Urinary bladder (tissue), 4 donors: ENCODE results near the gene SLC7A10. TPM values are rescaled to one million over a fixed set of nuclear protein-coding genes. Genes with fewer than 3 reads are reported as not detected.

Source experiments
- DNase-seq: peaks from one replicate; pipeline ENCODE4 v3.0.0-alpha.2; 2015; ENCODE audit errors: extremely low spot score
- H3K27ac ChIP-seq: one replicate; pipeline ENCODE4 v1.5.1; 2013; ENCODE audit warnings: low read depth, mild to moderate bottlenecking, moderate library complexity
- H3K36me3 ChIP-seq: one replicate; pipeline ENCODE4 v1.6.1; 2013; ENCODE audit warnings: mild to moderate bottlenecking, moderate library complexity; ENCODE audit not compliant: insufficient read depth
- H3K4me1 ChIP-seq: one replicate; pipeline ENCODE4 v1.6.1; 2013; ENCODE audit warnings: mild to moderate bottlenecking, moderate library complexity; ENCODE audit not compliant: insufficient read depth
- H3K4me3 ChIP-seq: one replicate; pipeline ENCODE4 v1.5.1; 2013; ENCODE audit warnings: low read depth, low read length
- WGBS: extraction: QIAGEN DNeasy Blood & Tissue Kit; methylation state at CpG from one replicate; pipeline ENCODE4 v1.1.7; 2013; 5-methylcytosine and 5-hydroxymethylcytosine counted together
- polyA plus RNA-seq: library from polyadenylated mRNA; stranded (reverse); fragments of 200-250 nt; gene quantifications from one replicate; pipeline ENCODE4 v1.2.3, GENCODE V29; 2013
- total RNA-seq: library from RNA; depleted of rRNA; stranded (reverse); fragments of >200 nt; gene quantifications from one replicate; pipeline ENCODE4 v1.2.3, GENCODE V29; 2014
- donor health status: healthy with polysubstance abuse.
- donor health status: healthy.

The SLC7A10 gene
- total and polyA plus RNA-seq, 2 donors, result 1.1 to 2.2 TPM

DNA sequence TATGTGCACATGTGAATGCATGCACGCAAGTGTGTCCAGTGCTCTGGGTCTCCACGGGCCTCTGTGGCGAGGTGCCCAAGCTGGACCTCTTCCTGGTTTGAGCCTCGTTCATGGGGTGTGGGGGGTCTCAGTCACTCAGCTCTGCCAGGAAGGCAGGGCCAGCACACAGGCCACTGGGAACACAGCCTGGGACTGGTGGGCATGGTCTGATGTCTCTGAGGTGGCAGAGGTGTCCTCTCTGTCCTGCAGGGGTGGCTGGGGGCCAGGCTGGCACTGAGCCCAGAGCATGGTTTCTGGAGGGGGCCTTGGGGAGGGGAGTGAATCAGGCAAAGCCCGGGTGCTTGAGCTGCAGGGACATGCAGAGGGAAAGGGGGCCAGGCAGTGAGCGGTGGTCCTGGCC lies 22.1 kb downstream of the SLC7A10 start:
- Histone ChIP-seq H3K27ac (no peak overlapping the region), H3K4me1 (no peaks in the 10 kb centered on the region), H3K4me3 (no peak overlapping the region), H3K36me3 (no peaks in the 10 kb centered on the region)
- DNase-seq, result no peak
- 70% methylated on average over 6 of the region's 6 CpGs for WGBS

DNA sequence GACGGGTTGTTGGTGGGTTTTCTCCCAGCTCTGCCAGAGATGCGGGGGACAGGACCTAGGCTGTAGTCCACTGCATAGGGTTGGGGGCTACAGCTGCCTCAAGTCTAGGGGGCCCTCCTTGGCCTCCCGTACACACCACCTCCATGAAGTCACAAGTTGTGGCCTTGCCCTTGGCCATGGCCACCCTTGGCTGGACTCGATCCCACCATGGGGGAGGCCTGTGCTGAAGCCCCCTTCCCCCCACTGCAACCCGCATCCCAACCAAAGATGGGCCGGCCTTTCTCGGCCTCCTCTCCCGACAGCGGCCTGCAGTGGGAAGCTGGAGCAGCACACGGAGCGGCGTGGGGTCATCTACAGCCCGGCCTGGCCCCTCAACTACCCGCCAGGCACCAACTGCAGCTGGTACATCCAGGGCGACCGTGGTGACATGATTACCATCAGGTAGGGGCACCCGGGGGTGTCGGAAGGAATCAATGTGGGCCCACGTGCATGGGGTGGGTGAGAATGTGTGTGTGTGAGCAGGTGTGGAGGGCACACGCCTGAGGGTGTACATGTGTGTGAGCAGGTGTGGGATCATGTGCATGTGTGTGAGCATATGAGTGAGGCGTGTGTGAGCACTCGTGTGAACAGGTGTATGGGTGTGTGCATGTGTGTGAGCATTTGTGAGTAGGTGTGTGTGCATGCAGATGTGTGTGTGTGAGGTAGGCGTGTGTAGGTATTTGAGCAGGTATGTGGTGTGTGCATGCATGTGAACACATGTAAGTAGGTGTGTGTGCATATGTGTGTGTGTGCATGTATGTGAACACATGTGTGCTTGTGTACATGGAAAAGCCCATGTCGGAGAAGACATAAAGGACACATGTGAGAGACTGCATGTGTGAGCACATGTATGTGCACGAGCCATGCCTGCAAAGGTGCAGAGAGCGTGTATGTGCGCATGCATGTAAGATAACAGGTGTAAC lies 22.8 kb downstream of the SLC7A10 start:
- 91% methylated on average over 27 of the region's 27 CpGs for WGBS
- no peak overlapping the region for H3K27ac ChIP-seq
- H3K36me3 ChIP-seq, result no peaks in the 10 kb centered on the region
- H3K4me3 ChIP-seq, result no peak overlapping the region
- no peak for DNase-seq
- no peaks in the 10 kb centered on the region for H3K4me1 ChIP-seq

DNA sequence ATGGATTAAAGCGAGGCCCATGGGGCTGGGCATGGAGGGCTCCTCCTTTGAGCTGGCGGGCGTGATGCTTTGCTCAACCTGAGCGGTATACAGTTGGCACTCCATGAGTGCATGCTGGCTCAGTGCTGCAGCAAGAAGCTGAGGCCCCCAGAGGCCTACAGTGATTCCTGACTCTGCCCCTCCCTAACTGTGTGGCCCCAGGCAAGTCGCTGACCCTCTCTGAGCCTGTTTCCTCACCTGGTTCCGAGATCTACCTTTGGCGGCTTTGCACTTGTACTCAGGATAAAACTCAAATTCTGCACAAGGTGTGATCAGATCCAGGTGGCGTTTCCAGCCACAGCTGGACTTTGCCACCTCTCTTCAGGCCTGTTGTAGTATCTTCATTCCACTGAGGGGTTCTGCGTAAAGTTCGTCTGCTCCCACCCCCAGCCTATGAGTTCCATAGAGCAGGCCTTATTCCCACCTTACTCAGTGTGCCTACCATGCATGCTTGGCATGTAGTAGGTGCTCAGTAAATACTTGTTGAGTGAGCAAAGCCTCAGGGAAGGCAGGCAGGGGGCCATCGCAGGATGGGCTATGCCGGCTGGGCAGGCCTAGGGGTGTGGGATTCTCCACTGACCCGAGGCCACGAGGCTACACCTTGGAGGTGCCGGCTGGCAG lies 23.6 kb downstream of the SLC7A10 start:
- no peak for DNase-seq
- WGBS, result 96% methylated on average over 15 of the region's 15 CpGs
- no peaks in the 10 kb centered on the region for H3K4me1 ChIP-seq
- no peak overlapping the region for H3K27ac ChIP-seq
- no peak overlapping the region for H3K4me3 ChIP-seq
- no peaks in the 10 kb centered on the region for H3K36me3 ChIP-seq

DNA sequence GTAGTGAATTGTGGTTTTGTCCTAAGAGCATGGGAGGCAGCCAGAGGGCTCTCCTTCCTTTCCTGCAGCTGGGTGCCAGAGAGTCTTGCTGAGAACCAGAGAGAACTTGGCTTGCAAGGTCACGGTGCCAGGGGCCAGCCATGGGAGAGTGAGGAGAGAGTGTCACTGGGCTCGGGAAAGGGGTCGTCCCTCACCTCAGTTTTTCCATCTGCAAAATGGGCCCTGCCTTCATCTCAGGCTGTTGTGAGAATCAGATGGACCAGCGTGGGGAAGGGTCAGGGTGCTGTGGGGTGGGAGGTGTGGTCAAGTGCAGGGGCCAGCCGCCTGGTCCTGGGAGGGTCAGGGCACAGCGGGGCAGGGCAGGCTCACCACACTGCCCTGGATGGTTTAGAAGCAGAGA lies 24.2 kb downstream of the SLC7A10 start:
- no peak for DNase-seq
- WGBS, result 90% methylated on average over 6 of the region's 6 CpGs
- Histone ChIP-seq H3K36me3 (no peaks in the 10 kb centered on the region), H3K4me1 (no peaks in the 10 kb centered on the region), H3K4me3 (no peak overlapping the region), H3K27ac (no peak overlapping the region)

DNA sequence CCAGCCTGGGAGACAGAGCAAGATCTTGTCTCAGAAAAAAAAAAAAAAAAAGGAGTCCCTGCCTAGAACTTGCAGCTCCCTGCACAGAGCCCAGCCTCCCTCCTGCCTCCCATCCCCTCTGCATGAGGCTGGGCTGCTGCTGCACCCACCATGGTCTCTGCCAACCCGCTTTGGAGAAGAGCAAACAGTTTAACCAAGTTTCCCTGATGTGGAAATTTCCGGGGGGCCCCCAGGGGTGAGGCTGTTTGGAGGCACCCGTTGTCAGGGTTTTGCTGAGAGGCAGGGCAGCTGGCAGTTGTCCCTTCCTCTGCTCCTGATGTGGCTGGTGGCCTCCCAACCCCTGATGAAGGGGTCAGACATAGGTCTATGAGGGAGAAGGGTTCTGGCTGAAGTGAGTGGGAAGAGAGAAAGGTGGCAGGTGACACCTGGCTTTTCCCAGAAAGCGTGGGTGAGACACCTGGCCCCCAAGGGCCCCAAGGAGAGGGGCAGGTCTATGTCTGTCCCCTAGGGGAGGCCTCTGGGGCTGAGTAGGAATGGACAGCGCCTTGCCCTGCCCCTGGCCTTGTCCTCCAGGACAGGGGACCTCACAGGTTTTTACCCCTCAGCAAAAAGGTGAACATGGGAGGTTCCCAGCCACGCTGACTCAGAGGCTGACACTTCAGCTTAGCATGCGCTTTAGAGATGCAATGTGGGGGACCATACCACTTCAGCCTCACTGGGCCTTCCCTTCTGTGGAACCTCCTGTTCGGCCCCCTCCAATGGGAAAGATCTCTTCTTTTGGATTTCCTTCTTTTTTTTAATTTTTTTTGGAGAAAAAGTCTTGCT lies 26.0 kb downstream of the SLC7A10 start:
- Histone ChIP-seq H3K27ac (no peak overlapping the region), H3K36me3 (no peaks in the 10 kb centered on the region), H3K4me1 (no peaks in the 10 kb centered on the region), H3K4me3 (no peak overlapping the region)
- WGBS, result 83% methylated on average over 8 of the region's 8 CpGs
- DNase-seq, result no peak

DNA sequence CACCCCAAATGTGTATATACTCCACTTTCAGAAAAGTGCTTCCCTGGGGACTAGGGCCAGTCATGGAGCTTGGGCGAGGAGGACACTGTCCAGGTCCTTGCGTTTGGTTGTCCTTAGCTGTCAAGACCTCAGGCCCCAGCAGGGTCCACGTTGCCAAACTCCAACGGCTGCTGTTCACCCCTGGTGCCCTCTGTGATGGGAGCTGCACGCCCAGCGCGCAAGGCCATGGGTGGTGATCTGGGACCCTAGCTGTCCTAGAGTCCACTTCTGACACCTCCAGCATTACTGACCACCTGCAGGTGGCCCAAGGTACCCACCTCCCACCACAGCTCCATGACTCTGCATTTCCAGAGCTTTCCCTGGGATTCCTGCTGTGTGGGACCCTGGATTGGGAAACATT lies 27.5 kb downstream of the SLC7A10 start:
- Histone ChIP-seq H3K4me3 (no peak overlapping the region), H3K4me1 (no peaks in the 10 kb centered on the region), H3K36me3 (no peaks in the 10 kb centered on the region), H3K27ac (no peak overlapping the region)
- no peak for DNase-seq
- WGBS, result 91% methylated on average over 7 of the region's 7 CpGs

DNA sequence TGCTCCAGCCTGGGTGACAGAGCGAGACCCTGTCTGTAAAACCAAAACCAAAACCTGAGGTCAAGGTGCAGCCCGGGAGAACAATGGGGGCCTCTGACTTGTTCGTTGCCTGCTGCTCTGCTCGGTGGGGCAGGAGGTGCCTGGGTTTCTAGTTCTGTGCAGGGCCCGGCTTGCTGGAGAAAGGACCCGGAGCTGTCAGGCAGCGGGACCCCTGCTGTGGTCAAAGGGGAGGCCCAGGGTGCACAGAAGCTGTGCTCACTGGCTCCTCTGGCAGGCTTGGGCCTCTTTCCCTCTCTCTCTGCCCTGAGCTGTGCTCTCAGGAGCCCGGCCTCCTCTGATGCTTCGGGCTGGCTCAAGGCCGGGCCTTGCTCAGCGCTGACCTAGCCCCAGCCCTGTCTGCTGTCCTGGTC lies 28.1 kb downstream of the SLC7A10 start:
- 89% methylated on average over 11 of the region's 11 CpGs for WGBS
- Histone ChIP-seq H3K4me3 (no peak overlapping the region), H3K4me1 (no peaks in the 10 kb centered on the region), H3K36me3 (no peaks in the 10 kb centered on the region), H3K27ac (no peak overlapping the region)
- DNase-seq, result no peak

DNA sequence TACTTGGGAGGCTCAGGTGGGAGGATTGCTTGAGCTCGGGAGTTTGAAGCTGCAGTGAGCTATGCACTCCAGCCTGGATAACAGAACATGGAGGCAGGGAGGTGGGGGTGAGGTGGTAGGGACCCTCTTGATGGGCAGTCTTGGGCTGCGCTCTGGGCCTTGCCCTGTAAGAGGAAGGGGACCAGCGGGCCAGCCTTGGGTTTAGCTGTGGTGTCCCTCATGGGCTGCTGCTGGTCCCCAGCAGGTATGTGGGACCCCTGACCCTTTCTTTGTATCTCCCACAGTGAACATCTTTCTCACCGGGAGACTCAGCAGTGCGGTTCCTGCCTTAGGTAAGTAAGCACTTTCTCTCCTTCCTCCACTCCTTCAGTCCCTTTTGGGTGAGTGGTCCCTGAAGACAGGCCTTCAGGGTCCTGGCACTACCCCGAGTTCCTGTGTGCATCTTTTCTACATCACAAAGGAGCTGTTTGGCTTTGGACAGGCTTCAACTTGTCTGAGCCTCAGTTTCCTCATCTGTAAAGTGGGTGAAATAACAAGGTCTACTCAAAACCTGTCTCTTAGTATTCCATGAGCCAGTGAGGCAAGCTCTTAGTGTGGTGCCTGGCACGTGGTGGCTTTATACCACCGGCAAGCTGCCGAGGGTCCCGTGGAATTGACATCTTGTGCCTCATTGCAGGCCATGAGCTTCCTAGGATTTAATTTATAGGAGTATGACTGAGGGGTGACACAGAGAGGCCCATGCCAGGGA lies 29.0 kb downstream of the SLC7A10 start:
- Histone ChIP-seq H3K4me1 (no peaks in the 10 kb centered on the region), H3K4me3 (no peak overlapping the region), H3K27ac (no peak overlapping the region), H3K36me3 (no peaks in the 10 kb centered on the region)
- no peak for DNase-seq
- WGBS, result 95% methylated on average over 10 of the region's 10 CpGs

DNA sequence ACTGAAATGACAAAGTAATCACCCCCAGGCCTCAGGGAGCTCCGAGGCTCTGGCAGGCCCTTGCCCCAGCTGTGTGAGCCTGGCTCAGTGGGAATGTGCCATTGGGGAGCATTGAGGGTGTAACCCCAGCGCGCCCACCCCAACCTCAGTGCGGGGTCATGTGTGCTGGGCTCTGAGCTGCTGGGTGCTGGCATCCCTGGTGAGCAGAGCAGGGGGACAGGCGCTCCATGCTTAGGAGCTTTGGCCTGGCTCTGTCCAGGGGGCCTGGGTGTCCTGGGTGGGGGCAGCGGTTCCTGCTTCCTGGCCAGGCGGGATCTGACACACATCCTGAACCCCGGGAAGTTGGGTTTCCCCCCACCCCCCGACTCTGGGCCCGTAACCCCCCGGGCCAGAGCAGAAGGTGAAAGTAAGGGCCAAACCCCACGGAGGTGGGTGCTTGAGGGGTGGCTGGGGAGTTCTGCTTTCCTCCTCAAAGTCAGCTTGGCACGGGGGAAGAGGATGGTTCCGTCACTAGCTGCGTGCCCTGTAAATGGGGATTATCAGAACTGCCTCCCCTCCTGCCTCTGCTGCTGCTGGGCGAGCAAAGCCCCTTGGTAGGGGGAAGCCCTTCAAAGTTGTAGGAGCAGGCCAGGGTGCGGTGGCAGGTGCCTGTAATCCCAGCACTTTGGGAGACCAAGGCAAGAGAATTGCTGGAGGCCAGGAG lies 29.9 kb downstream of the SLC7A10 start:
- DNase-seq, result no peak
- Histone ChIP-seq H3K27ac (no peak overlapping the region), H3K36me3 (no peaks in the 10 kb centered on the region), H3K4me3 (no peak overlapping the region), H3K4me1 (no peaks in the 10 kb centered on the region)
- 75% methylated on average over 17 of the region's 17 CpGs for WGBS

DNA sequence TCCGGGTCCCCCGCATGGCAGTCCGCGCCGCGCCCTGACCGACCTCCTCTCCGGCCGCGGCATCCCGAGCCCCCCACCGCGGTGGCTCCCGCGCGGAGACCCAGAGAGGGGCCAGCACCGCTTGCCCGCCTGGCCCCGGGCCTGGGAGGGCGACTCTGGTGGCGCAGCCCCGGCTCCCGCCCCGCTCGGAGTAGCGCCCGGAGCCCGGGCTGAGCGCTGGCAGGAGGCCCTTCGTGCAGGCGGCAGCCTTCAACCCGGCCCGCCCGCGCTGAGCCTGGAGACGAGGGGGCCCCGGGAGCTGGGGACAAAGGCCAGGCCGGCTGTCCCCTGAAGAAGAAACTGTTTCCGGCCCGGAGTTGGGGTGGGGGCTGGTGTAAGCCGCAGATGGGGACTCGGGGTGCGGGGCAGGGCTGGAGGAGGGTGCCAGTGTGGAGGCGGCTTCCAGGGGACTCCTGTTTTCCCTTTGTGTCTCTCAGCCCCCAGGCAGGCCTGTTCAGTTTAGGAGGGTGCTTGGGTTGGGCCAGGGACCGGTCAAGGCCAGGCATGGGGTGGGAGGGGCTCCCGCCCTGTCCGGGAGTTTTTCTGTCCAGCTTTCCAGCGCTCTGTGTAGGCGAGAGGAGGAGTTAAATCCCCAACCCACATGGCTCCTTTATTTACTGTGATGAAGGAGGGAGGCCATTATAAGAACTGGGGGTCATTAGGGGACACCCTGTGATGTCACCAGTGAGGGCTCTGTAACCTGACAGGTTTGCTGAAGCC lies 30.6 kb downstream of the SLC7A10 start:
- H3K36me3 ChIP-seq, result no peaks in the 10 kb centered on the region
- DNase-seq, result no peak
- H3K27ac ChIP-seq, result no peak overlapping the region
- no peaks in the 10 kb centered on the region for H3K4me1 ChIP-seq
- WGBS, result 2% methylated on average over 49 of the region's 49 CpGs
- peak overlapping the region; percentile 81 for H3K4me3 ChIP-seq

DNA sequence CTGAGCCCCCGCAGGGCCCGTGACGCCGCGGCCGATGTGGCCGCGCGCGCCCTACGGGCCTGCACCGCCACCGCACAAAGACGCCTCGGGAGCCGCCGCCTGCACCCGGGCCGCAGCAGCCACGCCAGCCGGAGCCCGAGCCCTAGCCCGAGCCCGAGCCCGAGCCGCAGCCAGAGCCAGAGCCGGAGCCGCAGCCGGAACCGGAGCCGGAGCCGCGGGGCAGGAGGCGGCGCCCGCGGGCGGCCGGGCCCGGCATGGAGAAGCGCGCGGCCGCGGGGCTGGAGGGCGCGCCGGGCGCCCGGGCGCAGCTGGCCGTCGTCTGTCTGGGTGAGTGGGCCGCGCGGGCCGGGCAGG lies 31.1 kb downstream of the SLC7A10 start:
- Histone ChIP-seq H3K4me3 (peak overlapping the region; percentile 81), H3K4me1 (no peaks in the 10 kb centered on the region), H3K36me3 (no peaks in the 10 kb centered on the region), H3K27ac (no peak overlapping the region)
- under 1% methylated on average over 57 of the region's 57 CpGs for WGBS
- DNase-seq, result no peak

DNA sequence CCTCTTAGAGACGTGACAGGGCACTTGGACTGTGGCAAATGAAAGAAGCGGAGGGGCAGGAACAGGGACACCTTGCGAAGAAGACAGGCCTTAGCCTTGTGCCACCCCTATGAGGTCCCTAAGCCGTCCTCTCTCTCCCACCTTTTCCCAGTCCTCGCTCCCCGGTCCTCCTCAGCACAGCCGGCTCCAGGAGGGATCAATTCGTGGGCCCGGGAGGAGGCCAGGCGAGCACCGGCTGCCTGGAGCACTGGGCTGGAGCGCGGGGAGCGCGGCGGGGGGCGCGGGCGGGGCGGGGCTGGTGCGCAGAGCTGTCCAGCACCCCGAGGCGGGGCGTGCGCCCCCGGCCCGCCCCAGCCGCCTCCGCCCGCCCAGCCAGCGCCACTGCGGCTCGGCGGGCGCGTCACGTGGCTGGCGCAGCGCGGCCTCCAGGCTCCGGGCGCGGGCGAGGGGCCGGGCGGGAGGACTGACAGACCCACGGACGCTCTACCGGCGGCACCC lies 31.7 kb downstream of the SLC7A10 start, which contains the start of gene LRP3:
Gene LRP3, plus strand, starts transcription at position 466 of the 498 bp plus-strand sequence. CDS start 456 bp downstream, outside the sequence.
- Histone ChIP-seq H3K4me1 (no peaks in the 10 kb centered on the region), H3K4me3 (peak within 1 kb of the TSS; percentile 81), H3K27ac (no peak within 1 kb of the TSS), H3K36me3 (no peaks in the 10 kb centered on the region)
- WGBS, result 4% methylated on average over 42 of the region's 50 CpGs
- no peak for DNase-seq
